Colonic mucosa (tissue), 4 donors: ENCODE results near the gene AIG1. TPM values are rescaled to one million over a fixed set of nuclear protein-coding genes. Genes with fewer than 3 reads are reported as not detected.

Experiments
- DNase-seq: peaks from one replicate; pipeline ENCODE4 v3.0.0-alpha.2; 2020
- H3K27ac ChIP-seq: fragments of 200-600 bp; one replicate; pipeline ENCODE4 v1.8.0; 2021
- H3K27me3 ChIP-seq: fragments of 200-600 bp; one replicate; pipeline ENCODE4 v1.8.0; 2021
- H3K36me3 ChIP-seq: fragments of 200-600 bp; one replicate; pipeline ENCODE4 v1.8.0; 2021
- H3K4me1 ChIP-seq: fragments of 200-600 bp; one replicate; pipeline ENCODE4 v1.8.0; 2021; ENCODE audit warnings: mild to moderate bottlenecking
- H3K4me3 ChIP-seq: fragments of 200-600 bp; one replicate; pipeline ENCODE4 v1.8.0; 2021
- H3K9ac ChIP-seq, 2 donors: one replicate each; pipeline ENCODE4 v1.7.0; 2013; ENCODE audit warnings: control low read depth in 2 of 2, low read depth in 2 of 2, low read length in 2 of 2
- H3K9me3 ChIP-seq: fragments of 200-600 bp; one replicate; pipeline ENCODE4 v1.8.0; 2021
- intact Hi-C: fragments of 100-400 bp; cut with DNase I; formaldehyde crosslinking; loops from one replicate; pipeline ENCODE4 v1.14.1; 2022
- total RNA-seq, 2 donors: library from RNA; stranded (reverse); fragmentation: NEBNext Ultra II Directional in 1 of 2; extraction: Animal tissue kit (Norgen Biotek cat#: 25700) in 1 of 2; gene quantifications; one replicate each; pipeline ENCODE4 v1.2.1, GENCODE V29; 2021
- TF ChIP-seq, protein P1 (sequence below): fragments of 200-600 bp; IDR thresholded peaks from one replicate; pipeline ENCODE4 v1.8.0; 2022; ENCODE audit warnings: antibody characterized with exemption, mild to moderate bottlenecking
- donor health status: healthy.
- donor health status: DM: no; HTN: no; CAD: no.
- donor health status: DM: no; HTN: no; CAD: no.

Gene AIG1
- total RNA-seq, 2 donors from 2014 or later = 24.2 to 28.8 TPM

- Histone ChIP-seq H3K27ac (no peak overlapping the region), H3K4me1 (no peaks in the 10 kb centered on the region), H3K27me3 (no peaks in the 10 kb centered on the region), H3K9me3 (no peaks in the 10 kb centered on the region), H3K9ac (no peak overlapping the region), H3K4me3 (no peak overlapping the region), H3K36me3 (no peaks in the 10 kb centered on the region)
- TF ChIP-seq, protein P1, sequence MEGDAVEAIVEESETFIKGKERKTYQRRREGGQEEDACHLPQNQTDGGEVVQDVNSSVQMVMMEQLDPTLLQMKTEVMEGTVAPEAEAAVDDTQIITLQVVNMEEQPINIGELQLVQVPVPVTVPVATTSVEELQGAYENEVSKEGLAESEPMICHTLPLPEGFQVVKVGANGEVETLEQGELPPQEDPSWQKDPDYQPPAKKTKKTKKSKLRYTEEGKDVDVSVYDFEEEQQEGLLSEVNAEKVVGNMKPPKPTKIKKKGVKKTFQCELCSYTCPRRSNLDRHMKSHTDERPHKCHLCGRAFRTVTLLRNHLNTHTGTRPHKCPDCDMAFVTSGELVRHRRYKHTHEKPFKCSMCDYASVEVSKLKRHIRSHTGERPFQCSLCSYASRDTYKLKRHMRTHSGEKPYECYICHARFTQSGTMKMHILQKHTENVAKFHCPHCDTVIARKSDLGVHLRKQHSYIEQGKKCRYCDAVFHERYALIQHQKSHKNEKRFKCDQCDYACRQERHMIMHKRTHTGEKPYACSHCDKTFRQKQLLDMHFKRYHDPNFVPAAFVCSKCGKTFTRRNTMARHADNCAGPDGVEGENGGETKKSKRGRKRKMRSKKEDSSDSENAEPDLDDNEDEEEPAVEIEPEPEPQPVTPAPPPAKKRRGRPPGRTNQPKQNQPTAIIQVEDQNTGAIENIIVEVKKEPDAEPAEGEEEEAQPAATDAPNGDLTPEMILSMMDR = no peak
- intact Hi-C loops = no loop called here
- no peak for DNase-seq
These were observed 51.5 kb downstream of the AIG1 start for GRCh38 chr6:143112084-143112768.

GRCh38 chr6:143112837-143113236 lies 52.1 kb downstream of the AIG1 start:
- H3K9ac ChIP-seq = no peak overlapping the region

GRCh38 chr6:143115728-143116127 lies 55.0 kb downstream of the AIG1 start:
- Histone ChIP-seq H3K4me3 (no peak overlapping the region), H3K36me3 (no peaks in the 10 kb centered on the region), H3K27ac (no peak overlapping the region), H3K9ac (no peak overlapping the region), H3K27me3 (no peaks in the 10 kb centered on the region), H3K4me1 (no peaks in the 10 kb centered on the region), H3K9me3 (no peaks in the 10 kb centered on the region)
- intact Hi-C loops = no loop called here
- TF ChIP-seq, protein P1 = no peak
- DNase-seq = no peak

More at GRCh38 chr6:143112837-143113236, 52.1 kb downstream of the AIG1 start:
- Histone ChIP-seq H3K27me3 (no peaks in the 10 kb centered on the region), H3K27ac (no peak overlapping the region), H3K4me1 (no peaks in the 10 kb centered on the region), H3K36me3 (no peaks in the 10 kb centered on the region), H3K4me3 (no peak overlapping the region), H3K9me3 (no peaks in the 10 kb centered on the region)
- intact Hi-C loops = no loop called here
- no peak for DNase-seq
- TF ChIP-seq, protein P1 = no peak

- intact Hi-C loops = no loop called here
- Histone ChIP-seq H3K4me3 (no peak overlapping the region), H3K27ac (no peak overlapping the region), H3K36me3 (no peaks in the 10 kb centered on the region), H3K9ac (no peak overlapping the region), H3K9me3 (no peaks in the 10 kb centered on the region), H3K27me3 (no peaks in the 10 kb centered on the region), H3K4me1 (no peaks in the 10 kb centered on the region)
- TF ChIP-seq, protein P1 = no peak
- no peak for DNase-seq
These were observed 56.4 kb downstream of the AIG1 start for GRCh38 chr6:143117108-143117507.

GRCh38 chr6:143119260-143119659 lies 58.6 kb downstream of the AIG1 start:
- Histone ChIP-seq H3K27ac (no peak overlapping the region), H3K9me3 (no peaks in the 10 kb centered on the region), H3K9ac (no peak overlapping the region), H3K4me1 (no peaks in the 10 kb centered on the region), H3K36me3 (no peaks in the 10 kb centered on the region), H3K27me3 (no peaks in the 10 kb centered on the region), H3K4me3 (no peak overlapping the region)
- intact Hi-C loops = no loop called here
- TF ChIP-seq, protein P1 = no peak
- no peak for DNase-seq
